ENCODE results near the gene FAM209B.

FAM209B gene

GRCh38 chr20:56570832-56571231 lies 37.8 kb downstream of the FAM209B start:
- ATAC-seq: no peak
- Mint-ChIP-seq H3K27ac (no peak overlapping the region), H3K4me3 (no peak overlapping the region), H3K9me3 (no peaks in the 10 kb centered on the region), H3K4me1 (no peaks in the 10 kb centered on the region), H3K27me3 (peaks cover 20% of the 10 kb centered on the region)
- no peak for DNase-seq

- Mint-ChIP-seq H3K27me3 (peaks cover 26% of the 10 kb centered on the region), H3K9me3 (no peaks in the 10 kb centered on the region), H3K4me1 (no peaks in the 10 kb centered on the region), H3K4me3 (no peak overlapping the region), H3K27ac (no peak overlapping the region)
- ATAC-seq (no peak), DNase-seq (no peak)
Observed at GRCh38 chr20:56572172-56572571, 39.1 kb downstream of the FAM209B start.

- DNase-seq (no peak), ATAC-seq (no peak)
- H3K27ac Mint-ChIP-seq: no peak overlapping the region
- H3K9me3 Mint-ChIP-seq: no peaks in the 10 kb centered on the region
- H3K27me3 Mint-ChIP-seq: peaks cover 26% of the 10 kb centered on the region
- H3K4me1 Mint-ChIP-seq: no peaks in the 10 kb centered on the region
- no peak overlapping the region for H3K4me3 Mint-ChIP-seq
Observed at GRCh38 chr20:56573986-56574385, 40.9 kb downstream of the FAM209B start.

GRCh38 chr20:56574531-56575142 lies 41.6 kb downstream of the FAM209B start:
- ATAC-seq (no peak), DNase-seq (no peak)
- Mint-ChIP-seq H3K4me1 (no peaks in the 10 kb centered on the region), H3K27ac (peak overlapping the region in 1 of 2 donors; percentile 42), H3K9me3 (no peaks in the 10 kb centered on the region), H3K4me3 (no peak overlapping the region), H3K27me3 (peaks cover 26% of the 10 kb centered on the region)

- DNase-seq: no peak
- no peak for ATAC-seq
- Mint-ChIP-seq H3K27me3 (peaks cover 28% of the 10 kb centered on the region), H3K9me3 (no peaks in the 10 kb centered on the region), H3K4me1 (no peaks in the 10 kb centered on the region), H3K27ac (no peak overlapping the region), H3K4me3 (no peak overlapping the region)
Observed at GRCh38 chr20:56575157-56575556, 42.1 kb downstream of the FAM209B start.

- Mint-ChIP-seq H3K4me3 (no peak overlapping the region), H3K4me1 (no peaks in the 10 kb centered on the region), H3K27me3 (peaks cover 34% of the 10 kb centered on the region), H3K9me3 (no peaks in the 10 kb centered on the region), H3K27ac (no peak overlapping the region)
- DNase-seq (no peak), ATAC-seq (no peak)
Observed at GRCh38 chr20:56575961-56576360, 42.9 kb downstream of the FAM209B start.

- peaks cover 23% of the 10 kb centered on the region for H3K27me3 Mint-ChIP-seq
- ATAC-seq: no peak
- no peak overlapping the region for H3K27ac Mint-ChIP-seq
- no peaks in the 10 kb centered on the region for H3K9me3 Mint-ChIP-seq
- DNase-seq: no peak
- H3K4me1 Mint-ChIP-seq: no peaks in the 10 kb centered on the region
- no peak overlapping the region for H3K4me3 Mint-ChIP-seq
Observed at GRCh38 chr20:56579301-56579710, 46.3 kb downstream of the FAM209B start.

GRCh38 chr20:56580226-56580625 lies 47.2 kb downstream of the FAM209B start:
- ATAC-seq (no peak), DNase-seq (no peak)
- no peak overlapping the region for H3K4me3 Mint-ChIP-seq
- H3K9me3 Mint-ChIP-seq: no peaks in the 10 kb centered on the region
- H3K4me1 Mint-ChIP-seq: no peaks in the 10 kb centered on the region
- peak overlapping the region in 1 of 2 donors; percentile 35 for H3K27ac Mint-ChIP-seq
- H3K27me3 Mint-ChIP-seq: peaks cover 19% of the 10 kb centered on the region

- H3K4me3 Mint-ChIP-seq: no peak overlapping the region
- H3K9me3 Mint-ChIP-seq: no peaks in the 10 kb centered on the region
- DNase-seq (no peak), ATAC-seq (no peak)
- H3K4me1 Mint-ChIP-seq: no peaks in the 10 kb centered on the region
- no peak overlapping the region for H3K27ac Mint-ChIP-seq
- H3K27me3 Mint-ChIP-seq: peaks cover 8% of the 10 kb centered on the region
Observed at GRCh38 chr20:56581701-56582100, 48.7 kb downstream of the FAM209B start.

- Mint-ChIP-seq H3K27ac (no peak overlapping the region), H3K4me1 (no peaks in the 10 kb centered on the region), H3K27me3 (peaks cover 8% of the 10 kb centered on the region), H3K9me3 (no peaks in the 10 kb centered on the region), H3K4me3 (no peak overlapping the region)
- DNase-seq (no peak), ATAC-seq (no peak)
Observed at GRCh38 chr20:56582542-56582941, 49.5 kb downstream of the FAM209B start.

GRCh38 chr20:56584916-56585315 lies 51.9 kb downstream of the FAM209B start:
- ATAC-seq (no peak), DNase-seq (no peak)
- Mint-ChIP-seq H3K9me3 (no peaks in the 10 kb centered on the region), H3K4me1 (no peaks in the 10 kb centered on the region), H3K27ac (no peak overlapping the region), H3K27me3 (peaks cover 16% of the 10 kb centered on the region), H3K4me3 (no peak overlapping the region)
